Activated T-cell treated with anti-CD3 and anti-CD28 coated beads, Interleukin-2, amount 50 U/mL, for 4 hours (primary cell): ENCODE results near the gene MAP3K2. TPM values are rescaled to one million over a fixed set of nuclear protein-coding genes. Genes with fewer than 3 reads are reported as not detected.
A peak's percentile ranks its signal among the peaks of the same experiment; 100 is the strongest.

Source experiments
- ATAC-seq, 2 donors: fragments of 200-7000 bp; cut with Tn5 transposase; one replicate each; pipeline ENCODE4 v1.10.0; 2021
- DNase-seq: peaks from one replicate; pipeline ENCODE4 v3.0.0-alpha.2; 2020
- H3K27me3 Mint-ChIP-seq: one replicate; pipeline ENCODE4 v1.8.0; 2021; ENCODE audit warnings: low read depth, mixed read lengths
- H3K36me3 Mint-ChIP-seq: one replicate; pipeline ENCODE4 v1.8.0; 2022; ENCODE audit warnings: mixed read lengths; ENCODE audit not compliant: insufficient read depth
- H3K4me1 Mint-ChIP-seq: one replicate; pipeline ENCODE4 v1.8.0; 2021; ENCODE audit warnings: low read depth, mixed read lengths
- H3K4me3 Mint-ChIP-seq: one replicate; pipeline ENCODE4 v1.8.0; 2021; ENCODE audit warnings: mild to moderate bottlenecking, moderate library complexity, mixed read lengths
- H3K9me3 Mint-ChIP-seq: one replicate; pipeline ENCODE4 v1.8.0; 2021; ENCODE audit warnings: mixed read lengths
- total RNA-seq, 3 donors: library from RNA; stranded (reverse); gene quantifications; one replicate each; pipeline ENCODE4 v1.2.1, GENCODE V29; 2021

MAP3K2 gene, protein sequence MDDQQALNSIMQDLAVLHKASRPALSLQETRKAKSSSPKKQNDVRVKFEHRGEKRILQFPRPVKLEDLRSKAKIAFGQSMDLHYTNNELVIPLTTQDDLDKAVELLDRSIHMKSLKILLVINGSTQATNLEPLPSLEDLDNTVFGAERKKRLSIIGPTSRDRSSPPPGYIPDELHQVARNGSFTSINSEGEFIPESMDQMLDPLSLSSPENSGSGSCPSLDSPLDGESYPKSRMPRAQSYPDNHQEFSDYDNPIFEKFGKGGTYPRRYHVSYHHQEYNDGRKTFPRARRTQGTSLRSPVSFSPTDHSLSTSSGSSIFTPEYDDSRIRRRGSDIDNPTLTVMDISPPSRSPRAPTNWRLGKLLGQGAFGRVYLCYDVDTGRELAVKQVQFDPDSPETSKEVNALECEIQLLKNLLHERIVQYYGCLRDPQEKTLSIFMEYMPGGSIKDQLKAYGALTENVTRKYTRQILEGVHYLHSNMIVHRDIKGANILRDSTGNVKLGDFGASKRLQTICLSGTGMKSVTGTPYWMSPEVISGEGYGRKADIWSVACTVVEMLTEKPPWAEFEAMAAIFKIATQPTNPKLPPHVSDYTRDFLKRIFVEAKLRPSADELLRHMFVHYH
- 10 to 100 TPM; 60.2 to 69.1 (median 63.8) TPM for total RNA-seq

- H3K36me3 Mint-ChIP-seq, result peaks cover 9% of the 10 kb centered on the region
Observed at GRCh38 chr2:127387655-127388422, at the start of gene MAP3K2. Gene MAP3K2 (minus strand): TSS chr2:127387975. CDS start chr2:127343129, 44,846 bp downstream.

DNA sequence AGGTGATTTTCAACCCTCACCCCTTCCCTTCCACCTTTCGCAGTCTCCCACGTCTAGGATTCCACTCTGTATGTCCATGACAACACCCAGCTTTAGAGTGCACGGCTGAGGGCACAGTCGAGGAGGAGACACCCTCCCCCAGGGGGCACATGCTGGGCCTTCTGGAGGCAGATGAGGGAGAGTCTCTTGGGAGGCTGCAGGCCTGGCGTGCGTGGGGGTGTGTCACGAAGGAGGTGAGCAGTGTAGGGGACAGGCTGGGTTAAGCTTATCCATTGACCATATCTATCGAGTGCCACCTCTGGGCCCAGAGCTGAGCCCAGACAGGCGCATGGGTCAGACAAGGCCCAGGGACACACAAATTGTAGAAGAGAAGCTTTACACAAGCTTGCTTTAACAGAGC, 49.3 kb upstream of the MAP3K2 start:
- no peak for ATAC-seq
- DNase-seq, result no peak
- Mint-ChIP-seq H3K27me3 (no peaks in the 10 kb centered on the region), H3K9me3 (peaks cover 8% of the 10 kb centered on the region), H3K4me1 (no peaks in the 10 kb centered on the region), H3K36me3 (no peaks in the 10 kb centered on the region), H3K4me3 (no peak overlapping the region)

More at GRCh38 chr2:127387655-127388422, at the start of gene MAP3K2:
- peaks cover 74% of the 10 kb centered on the region for H3K4me1 Mint-ChIP-seq
- H3K4me3 Mint-ChIP-seq, result peak within 1 kb of the TSS; percentile 96
- DNase-seq, result peak; percentile 96
- ATAC-seq, result peak; percentile 84 to 87
- H3K27me3 Mint-ChIP-seq, result no peaks in the 10 kb centered on the region
- no peaks in the 10 kb centered on the region for H3K9me3 Mint-ChIP-seq

- Mint-ChIP-seq H3K27me3 (no peaks in the 10 kb centered on the region), H3K9me3 (no peaks in the 10 kb centered on the region), H3K36me3 (no peaks in the 10 kb centered on the region), H3K4me1 (no peaks in the 10 kb centered on the region), H3K4me3 (no peak overlapping the region)
- ATAC-seq (no peak), DNase-seq (no peak)
Observed at GRCh38 chr2:127434515-127434914, 46.7 kb upstream of the MAP3K2 start.

- ATAC-seq (no peak), DNase-seq (no peak)
- H3K4me3 Mint-ChIP-seq, result no peak overlapping the region
- no peaks in the 10 kb centered on the region for H3K36me3 Mint-ChIP-seq
- no peaks in the 10 kb centered on the region for H3K27me3 Mint-ChIP-seq
- no peaks in the 10 kb centered on the region for H3K4me1 Mint-ChIP-seq
- H3K9me3 Mint-ChIP-seq, result no peaks in the 10 kb centered on the region
Observed at GRCh38 chr2:127431408-127432023, 43.7 kb upstream of the MAP3K2 start.

GRCh38 chr2:127429844-127430425, 42.2 kb upstream of the MAP3K2 start:
- Mint-ChIP-seq H3K9me3 (no peaks in the 10 kb centered on the region), H3K4me3 (no peak overlapping the region), H3K27me3 (peaks cover 11% of the 10 kb centered on the region), H3K36me3 (no peaks in the 10 kb centered on the region), H3K4me1 (no peaks in the 10 kb centered on the region)
- DNase-seq (no peak), ATAC-seq (no peak)

- no peak for DNase-seq
Observed at GRCh38 chr2:127429291-127429690, 41.5 kb upstream of the MAP3K2 start.

GRCh38 chr2:127428815-127429109, 41.0 kb upstream of the MAP3K2 start:
- H3K27me3 Mint-ChIP-seq, result peaks cover 15% of the 10 kb centered on the region
- H3K4me3 Mint-ChIP-seq, result no peak overlapping the region
- no peaks in the 10 kb centered on the region for H3K9me3 Mint-ChIP-seq

More at GRCh38 chr2:127429291-127429690, 41.5 kb upstream of the MAP3K2 start:
- no peaks in the 10 kb centered on the region for H3K4me1 Mint-ChIP-seq
- H3K27me3 Mint-ChIP-seq, result peaks cover 11% of the 10 kb centered on the region
- no peaks in the 10 kb centered on the region for H3K36me3 Mint-ChIP-seq
- no peaks in the 10 kb centered on the region for H3K9me3 Mint-ChIP-seq
- no peak for ATAC-seq
- H3K4me3 Mint-ChIP-seq, result no peak overlapping the region

DNA sequence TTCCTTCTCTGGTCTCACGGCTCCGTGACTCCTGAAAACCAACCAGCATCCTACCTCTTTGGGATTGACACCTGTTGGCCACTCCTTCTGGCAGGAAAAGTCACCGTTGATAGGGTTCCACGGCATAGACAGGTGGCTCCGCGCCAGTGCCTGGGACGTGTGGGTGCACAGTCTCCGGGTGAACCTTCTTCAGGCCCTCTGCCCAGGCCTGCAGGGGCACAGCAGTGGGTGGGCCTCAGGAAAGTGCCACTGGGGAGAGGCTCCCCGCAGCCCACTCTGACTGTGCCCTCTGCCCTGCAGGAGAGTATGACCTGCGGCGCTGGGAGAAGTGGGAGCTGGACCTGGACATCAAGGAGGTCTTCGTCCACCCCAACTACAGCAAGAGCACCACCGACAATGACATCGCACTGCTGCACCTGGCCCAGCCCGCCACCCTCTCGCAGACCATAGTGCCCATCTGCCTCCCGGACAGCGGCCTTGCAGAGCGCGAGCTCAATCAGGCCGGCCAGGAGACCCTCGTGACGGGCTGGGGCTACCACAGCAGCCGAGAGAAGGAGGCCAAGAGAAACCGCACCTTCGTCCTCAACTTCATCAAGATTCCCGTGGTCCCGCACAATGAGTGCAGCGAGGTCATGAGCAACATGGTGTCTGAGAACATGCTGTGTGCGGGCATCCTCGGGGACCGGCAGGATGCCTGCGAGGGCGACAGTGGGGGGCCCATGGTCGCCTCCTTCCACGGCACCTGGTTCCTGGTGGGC, 40.5 kb upstream of the MAP3K2 start:
- Mint-ChIP-seq H3K9me3 (no peaks in the 10 kb centered on the region), H3K36me3 (no peaks in the 10 kb centered on the region), H3K4me1 (peaks cover 6% of the 10 kb centered on the region), H3K4me3 (no peak overlapping the region), H3K27me3 (peaks cover 18% of the 10 kb centered on the region)
- ATAC-seq (no peak), DNase-seq (no peak)

More at GRCh38 chr2:127428815-127429109, 41.0 kb upstream of the MAP3K2 start:
- no peak for DNase-seq
- peaks cover 3% of the 10 kb centered on the region for H3K4me1 Mint-ChIP-seq
- no peaks in the 10 kb centered on the region for H3K36me3 Mint-ChIP-seq
- no peak for ATAC-seq

DNA sequence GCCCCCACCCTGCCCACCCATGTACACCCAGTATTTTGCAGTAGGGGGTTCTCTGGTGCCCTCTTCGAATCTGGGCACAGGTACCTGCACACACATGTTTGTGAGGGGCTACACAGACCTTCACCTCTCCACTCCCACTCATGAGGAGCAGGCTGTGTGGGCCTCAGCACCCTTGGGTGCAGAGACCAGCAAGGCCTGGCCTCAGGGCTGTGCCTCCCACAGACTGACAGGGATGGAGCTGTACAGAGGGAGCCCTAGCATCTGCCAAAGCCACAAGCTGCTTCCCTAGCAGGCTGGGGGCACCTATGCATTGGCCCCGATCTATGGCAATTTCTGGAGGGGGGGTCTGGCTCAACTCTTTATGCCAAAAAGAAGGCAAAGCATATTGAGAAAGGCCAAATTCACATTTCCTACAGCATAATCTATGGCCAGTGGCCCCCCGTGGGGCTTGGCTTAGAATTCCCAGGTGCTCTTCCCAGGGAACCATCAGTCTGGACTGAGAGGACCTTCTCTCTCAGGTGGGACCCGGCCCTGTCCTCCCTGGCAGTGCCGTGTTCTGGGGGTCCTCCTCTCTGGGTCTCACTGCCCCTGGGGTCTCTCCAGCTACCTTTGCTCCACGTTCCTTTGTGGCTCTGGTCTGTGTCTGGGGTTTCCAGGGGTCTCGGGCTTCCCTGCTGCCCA, 39.7 kb upstream of the MAP3K2 start:
- no peak overlapping the region for H3K4me3 Mint-ChIP-seq
- H3K36me3 Mint-ChIP-seq, result no peaks in the 10 kb centered on the region
- peaks cover 21% of the 10 kb centered on the region for H3K27me3 Mint-ChIP-seq
- ATAC-seq, result no peak
- H3K9me3 Mint-ChIP-seq, result no peaks in the 10 kb centered on the region
- peaks cover 8% of the 10 kb centered on the region for H3K4me1 Mint-ChIP-seq
- DNase-seq, result no peak

- DNase-seq (no peak), ATAC-seq (no peak)
- H3K4me1 Mint-ChIP-seq, result peaks cover 12% of the 10 kb centered on the region
- no peaks in the 10 kb centered on the region for H3K36me3 Mint-ChIP-seq
- no peak overlapping the region for H3K4me3 Mint-ChIP-seq
- H3K9me3 Mint-ChIP-seq, result no peaks in the 10 kb centered on the region
- peaks cover 29% of the 10 kb centered on the region for H3K27me3 Mint-ChIP-seq
Observed at GRCh38 chr2:127426501-127427354, 39.0 kb upstream of the MAP3K2 start.

- no peaks in the 10 kb centered on the region for H3K36me3 Mint-ChIP-seq
- H3K4me1 Mint-ChIP-seq, result peaks cover 12% of the 10 kb centered on the region
- no peak overlapping the region for H3K4me3 Mint-ChIP-seq
- H3K27me3 Mint-ChIP-seq, result peaks cover 36% of the 10 kb centered on the region
- DNase-seq (no peak), ATAC-seq (no peak)
- no peaks in the 10 kb centered on the region for H3K9me3 Mint-ChIP-seq
Observed at GRCh38 chr2:127425540-127426490, 38.0 kb upstream of the MAP3K2 start.
